ENCODE data around the gene APOF.
A peak's percentile ranks its signal among the peaks of the same experiment; 100 is the strongest.
"Not testable (repeated sequence)": the region's sequence is repeated elsewhere in the genome, so short reads cannot be mapped to it uniquely, and the experiment has no call there.

The APOF gene

DNA sequence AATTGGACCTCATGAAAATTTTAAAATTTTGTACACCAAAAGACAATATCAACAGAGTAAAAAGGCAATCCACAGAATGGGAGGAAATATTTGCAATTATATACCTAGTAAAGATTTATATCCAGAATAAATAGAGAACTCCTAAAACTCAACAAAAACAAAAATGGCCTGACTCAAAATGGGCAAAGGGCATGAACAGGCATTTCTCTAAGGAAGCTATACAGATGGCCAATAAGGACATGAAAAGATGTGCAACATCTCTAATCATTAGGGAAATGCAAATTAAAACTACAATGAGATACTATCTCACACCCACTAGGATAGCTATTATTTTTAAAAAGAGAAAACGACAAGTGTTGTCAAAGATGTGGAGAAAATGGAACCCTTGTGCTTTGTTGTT is 10.9 kb upstream of the APOF start:
- no peak for DNase-seq (ENCODE audit: low spot score)

DNA sequence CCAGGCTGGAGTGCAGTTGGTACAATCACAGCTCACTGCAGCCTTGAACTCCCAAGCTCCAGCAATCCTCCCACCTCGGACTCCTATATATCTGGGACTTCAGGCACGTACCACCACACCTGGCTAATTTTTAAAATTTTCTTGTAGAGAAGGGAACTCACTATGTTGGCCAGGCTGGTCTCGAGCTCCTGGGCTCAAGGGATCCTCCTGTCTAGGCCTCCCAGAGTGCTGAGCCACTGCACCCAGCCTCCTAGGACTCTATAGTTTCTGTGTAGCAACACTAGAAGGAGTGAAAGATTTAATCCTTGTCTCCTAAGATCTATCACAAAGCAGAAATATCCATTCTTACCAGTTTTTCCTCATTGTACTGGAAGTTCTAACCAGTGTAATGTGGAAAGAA is 4.3 kb upstream of the APOF start:
- DNase-seq (ENCODE audit: low spot score) = no peak

DNA sequence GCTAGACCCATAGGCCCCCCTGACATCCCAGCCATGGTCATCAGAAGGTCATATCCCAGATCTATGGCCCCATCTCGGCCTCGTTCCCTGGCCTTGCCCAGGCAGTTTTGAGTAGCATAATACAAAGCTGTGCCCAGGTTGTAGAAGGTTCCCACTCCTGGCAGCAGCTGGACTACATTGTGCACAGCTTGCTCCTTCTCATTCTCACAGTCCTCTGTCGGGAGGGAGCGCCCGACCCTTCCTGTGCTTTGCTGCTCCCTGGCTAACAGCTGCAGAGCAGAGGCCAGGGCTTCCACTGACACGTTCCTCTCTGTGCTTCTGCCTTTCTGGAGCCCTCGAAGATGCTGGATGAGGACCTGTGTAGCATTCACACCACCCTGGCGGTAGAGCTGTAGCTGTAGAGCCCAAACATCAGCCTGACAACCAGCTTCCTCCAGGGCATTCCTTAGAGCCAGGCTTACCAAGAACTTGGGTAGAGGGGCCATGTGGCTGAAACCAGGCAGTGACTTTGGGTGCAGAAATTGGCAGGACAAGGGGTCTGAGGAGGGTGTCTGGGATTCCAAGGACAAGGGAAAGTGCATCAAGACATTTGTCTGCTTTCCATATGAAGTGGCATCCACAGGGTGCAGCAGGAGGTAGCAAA is 1.0 kb downstream of the APOF start:
- DNase-seq (ENCODE audit: low spot score) = no peak

DNA sequence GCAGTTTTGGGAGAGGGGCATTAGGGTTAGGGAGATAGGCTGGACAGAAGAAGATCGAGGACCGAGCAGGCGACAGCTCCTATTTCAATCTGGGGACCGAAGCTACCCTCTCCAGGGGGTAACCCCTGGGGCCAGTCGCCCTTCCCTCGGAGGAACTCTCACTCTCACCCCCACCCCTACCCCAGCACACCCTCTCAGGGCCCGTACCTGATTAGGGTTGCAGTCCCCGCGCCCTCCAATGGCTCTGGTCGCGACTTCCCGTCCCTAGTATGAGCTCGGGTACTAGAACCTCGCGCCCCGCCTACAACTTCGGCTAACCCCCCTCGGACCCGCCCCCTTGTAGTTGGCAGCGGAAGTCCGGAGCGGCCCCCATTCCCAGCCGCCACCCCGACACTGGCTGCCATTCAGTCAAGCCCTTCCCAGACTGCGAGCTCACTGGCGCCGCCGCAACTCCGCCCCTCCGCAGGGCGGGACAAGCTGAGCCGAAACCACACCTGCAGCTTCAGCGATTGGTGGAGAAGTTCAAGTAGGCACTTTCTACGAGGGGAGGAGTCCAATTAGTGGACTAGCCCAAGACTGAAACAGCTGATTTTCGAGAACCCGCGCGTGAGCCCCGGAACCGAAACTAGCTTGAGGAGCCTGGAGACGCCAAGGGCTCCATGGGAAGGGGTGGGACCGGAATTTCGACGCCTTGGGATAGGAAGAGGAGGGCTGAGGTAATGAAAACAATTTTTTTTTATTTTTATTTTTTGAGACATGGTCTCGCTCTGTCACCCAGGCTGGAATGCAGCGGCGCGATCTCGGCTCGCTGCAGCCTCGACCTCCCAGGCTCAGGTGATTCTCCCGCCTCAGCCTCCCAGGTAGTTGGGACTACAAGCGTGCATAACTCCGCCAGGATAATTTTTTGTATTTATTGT is 2.5 kb downstream of the APOF start, which contains the start of gene STAT2:
STAT2 (minus strand) TSS at position 257 of the 917 bp plus-strand sequence. CDS start 3,536 bp downstream, outside the sequence.
- peak; percentile 97 for DNase-seq (ENCODE audit: low spot score)

DNA sequence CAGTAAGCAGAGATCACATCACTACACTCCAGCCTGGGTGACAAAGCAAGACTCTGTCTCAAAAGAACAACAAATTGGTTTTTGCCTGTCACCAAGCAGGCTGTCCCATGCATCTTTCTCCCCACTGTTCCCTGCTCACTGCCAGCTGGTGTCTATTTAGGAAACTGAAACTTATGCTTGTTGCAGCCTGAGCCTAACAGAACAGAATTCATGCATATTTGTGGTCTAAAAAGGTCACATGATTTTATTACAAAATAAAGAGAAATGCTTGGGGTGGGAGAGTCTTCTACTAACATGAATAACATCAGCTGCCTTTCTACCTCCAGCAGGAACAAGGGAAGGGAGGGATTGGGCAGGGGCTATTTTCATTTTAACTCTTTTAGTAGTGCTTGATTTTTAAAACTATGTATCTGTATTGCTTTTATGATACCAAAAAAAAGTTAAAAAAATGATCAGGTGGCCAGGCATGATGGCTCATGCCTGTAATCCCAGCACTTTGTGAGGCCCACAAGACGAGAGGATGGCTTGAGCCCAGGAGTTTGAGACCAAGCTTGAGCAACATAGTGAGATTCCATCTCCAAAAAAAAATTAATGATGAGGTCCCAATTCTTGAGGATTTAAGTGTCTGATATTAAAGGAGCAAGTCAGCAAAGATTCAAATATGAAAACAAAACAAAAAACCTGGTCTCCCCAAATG is 3.7 kb downstream of the APOF start:
- DNase-seq (ENCODE audit: low spot score) = no peak

DNA sequence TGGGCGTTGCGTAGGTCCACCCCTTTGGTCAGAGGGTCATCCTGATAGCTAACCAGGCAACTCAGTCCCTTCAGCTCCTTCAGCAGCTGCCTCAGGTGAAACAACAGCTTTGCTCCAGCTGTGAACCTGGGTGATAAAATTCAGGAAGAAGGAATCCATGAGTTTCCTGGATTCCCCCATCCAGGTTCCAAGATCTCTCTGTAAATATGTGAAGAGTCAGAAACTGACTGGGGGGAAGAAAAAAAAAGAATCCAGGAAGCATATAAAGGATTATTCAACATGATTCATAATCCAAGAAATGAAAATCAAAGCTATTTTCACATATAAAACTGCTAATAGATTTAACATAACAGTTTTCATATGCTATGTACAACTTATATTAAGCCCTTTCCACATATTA is 11.3 kb downstream of the APOF start:
- no peak for DNase-seq (ENCODE audit: low spot score)

DNA sequence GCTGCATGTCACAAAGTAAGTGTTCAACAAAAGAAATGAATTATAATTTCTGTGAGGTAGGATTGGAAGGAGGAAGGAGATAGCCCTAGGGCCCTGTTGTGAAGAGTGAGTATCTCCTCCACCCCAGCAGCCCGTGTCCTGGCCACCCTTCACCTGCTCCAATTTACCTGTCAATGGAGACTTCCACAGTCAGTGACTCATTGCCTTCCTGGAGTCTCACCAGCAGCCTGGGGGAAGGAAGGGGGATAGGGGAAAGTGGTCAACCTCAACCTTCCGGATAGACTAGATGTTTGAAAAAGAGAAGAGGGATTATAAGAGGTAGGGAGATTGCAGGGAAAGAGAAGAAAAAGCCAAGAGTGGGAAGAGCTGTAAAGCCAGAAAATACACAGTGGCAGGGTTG is 12.0 kb downstream of the APOF start:
- no peak for DNase-seq (ENCODE audit: low spot score)

DNA sequence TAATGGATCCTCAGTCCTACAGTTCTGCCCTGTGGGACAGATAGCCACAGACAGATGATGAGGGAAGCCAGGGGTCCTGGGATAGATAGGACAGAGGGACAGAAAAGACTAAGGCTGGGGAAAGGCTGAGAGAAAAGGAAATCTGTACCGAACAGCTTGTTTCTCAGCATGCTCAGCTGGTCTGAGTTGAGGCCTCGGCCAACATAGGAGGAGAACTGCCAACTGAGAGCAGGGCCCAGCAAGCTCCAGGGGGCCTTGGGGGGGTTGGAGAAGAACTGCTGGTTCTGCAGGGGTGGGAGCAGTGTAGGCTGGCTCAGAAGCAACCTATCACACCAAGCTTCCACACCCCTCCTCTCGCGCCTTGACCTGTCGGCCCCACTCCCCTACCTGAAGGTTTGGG is 13.9 kb downstream of the APOF start:
- DNase-seq (ENCODE audit: low spot score) = no peak

DNA sequence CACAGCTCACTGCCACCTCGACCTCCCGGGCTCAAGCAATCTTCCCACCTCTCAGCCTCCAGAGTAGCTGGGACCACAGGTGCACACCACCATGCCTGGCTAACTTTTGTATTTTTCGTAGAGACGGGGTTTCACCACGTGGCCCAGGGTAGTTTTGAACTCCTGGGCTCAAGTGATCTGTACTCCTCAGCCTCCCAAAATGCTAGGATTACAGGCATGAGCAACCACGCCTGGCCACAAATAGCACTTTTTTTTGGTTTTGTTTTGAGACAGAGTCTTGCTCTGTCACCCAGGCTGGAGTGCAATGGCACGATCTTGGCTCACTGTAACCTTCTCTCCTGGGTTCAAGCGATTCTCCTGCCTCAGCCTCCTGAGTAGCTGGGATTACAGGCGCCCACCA is 15.4 kb downstream of the APOF start:
- not testable (repeated sequence) for DNase-seq (ENCODE audit: low spot score)

DNA sequence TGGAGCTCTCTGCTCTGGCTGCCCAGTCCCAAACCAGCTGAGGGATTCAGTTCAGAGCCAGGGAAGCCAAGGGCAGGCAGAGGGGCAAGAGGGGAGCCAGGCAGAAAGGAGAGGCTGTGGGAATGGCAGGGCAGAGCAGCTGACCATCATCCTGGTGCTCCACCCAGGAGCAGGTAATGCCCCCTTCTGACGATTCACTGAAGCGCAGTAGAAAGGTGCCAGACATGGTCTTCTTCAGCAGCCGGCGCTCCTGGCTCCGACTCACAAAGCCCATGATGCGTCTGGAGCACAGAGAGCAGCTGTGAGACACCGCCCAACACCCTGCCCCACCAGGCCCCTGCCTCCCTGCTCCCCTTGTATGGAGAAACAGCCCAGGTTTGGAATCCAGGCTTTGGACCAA is 16.0 kb downstream of the APOF start:
- DNase-seq (ENCODE audit: low spot score) = no peak

DNA sequence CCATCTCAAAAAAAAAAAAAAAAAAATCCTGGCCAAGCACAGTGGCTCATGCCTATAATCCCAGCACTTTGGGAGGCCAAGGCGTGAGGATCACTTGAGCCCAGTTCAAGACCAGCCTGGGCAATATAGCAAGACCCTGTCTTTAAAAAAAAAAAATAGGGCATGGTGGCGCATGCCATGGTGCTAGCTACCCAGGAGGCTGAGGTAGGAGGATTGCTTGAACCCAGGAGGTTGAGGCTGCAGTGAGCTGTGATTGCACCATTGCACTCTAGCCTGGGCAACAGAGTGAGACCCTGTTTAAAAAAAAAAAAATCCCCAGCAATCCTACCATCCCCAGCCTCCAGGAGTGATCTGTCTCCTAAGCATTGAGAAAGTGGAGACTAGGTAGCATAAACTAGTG is 20.4 kb downstream of the APOF start:
- DNase-seq (ENCODE audit: low spot score) = not testable (repeated sequence)

DNA sequence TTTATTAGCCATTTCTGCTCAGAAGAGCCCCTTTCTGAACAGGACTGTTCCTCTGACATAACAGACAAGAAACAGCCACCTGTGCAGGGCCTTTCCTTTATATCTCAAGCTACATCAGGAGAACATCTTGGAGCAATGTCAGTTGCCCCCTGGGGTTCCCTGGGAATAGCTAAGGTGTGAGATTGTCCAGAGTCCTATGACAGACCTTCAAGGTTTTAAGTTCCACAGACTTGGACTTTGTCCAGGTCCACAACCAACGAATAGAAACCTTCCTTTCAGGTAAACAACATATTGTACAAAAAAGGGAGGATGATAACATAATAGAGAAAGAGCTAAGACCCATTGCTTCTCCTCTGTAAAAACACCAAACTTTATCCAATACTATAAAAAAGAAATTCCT is 21.0 kb downstream of the APOF start:
- no peak for DNase-seq (ENCODE audit: low spot score)

DNA sequence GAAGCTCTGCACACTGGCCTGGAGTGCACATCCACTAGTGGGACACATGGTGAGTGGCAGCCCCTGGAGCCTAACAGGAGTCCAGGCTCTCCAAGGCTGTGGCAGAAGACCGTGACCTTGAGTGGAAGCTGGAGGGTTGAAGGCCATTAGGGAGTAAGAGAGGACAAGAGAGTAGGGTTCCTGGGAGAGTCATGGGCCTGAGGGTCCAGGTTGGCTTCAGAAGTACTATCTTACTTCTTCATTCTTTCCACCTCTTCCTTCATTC is 23.6 kb downstream of the APOF start:
- DNase-seq (ENCODE audit: low spot score) = no peak

DNA sequence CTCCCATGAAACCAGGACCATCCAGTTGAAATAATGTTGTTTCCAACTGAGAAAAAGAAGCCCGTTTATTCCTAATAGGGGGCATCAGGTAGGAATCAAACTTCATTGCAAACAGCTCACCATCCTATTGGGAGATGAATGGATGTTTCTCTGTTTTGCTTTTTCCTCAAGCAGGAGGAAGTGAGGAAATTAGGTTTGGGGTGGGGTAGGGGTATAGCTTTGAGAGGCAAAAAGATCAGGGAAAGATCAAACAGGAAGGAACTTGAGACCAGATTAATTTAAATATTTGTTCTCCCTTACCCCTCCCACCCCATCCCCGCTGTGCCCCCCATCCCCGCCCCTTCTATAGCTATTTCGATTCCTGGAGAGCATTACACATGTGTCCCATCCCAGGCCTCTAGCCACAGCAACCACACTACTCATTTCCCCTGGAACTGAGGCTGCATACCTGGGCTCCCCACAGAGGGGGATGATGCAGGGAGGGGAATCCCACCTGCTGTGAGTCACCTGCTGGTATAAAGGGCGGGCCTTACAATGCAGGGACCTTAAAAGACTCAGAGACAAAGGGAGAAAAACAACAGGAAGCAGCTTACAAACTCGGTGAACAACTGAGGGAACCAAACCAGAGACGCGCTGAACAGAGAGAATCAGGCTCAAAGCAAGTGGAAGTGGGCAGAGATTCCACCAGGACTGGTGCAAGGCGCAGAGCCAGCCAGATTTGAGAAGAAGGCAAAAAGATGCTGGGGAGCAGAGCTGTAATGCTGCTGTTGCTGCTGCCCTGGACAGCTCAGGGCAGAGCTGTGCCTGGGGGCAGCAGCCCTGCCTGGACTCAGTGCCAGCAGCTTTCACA is 24.1 kb downstream of the APOF start, which contains the start of gene IL23A:
IL23A (plus strand) TSS at position 577 of the 850 bp plus-strand sequence; CDS start at position 738, 161 bp downstream.
- peak; percentile 24 for DNase-seq (ENCODE audit: low spot score)

DNA sequence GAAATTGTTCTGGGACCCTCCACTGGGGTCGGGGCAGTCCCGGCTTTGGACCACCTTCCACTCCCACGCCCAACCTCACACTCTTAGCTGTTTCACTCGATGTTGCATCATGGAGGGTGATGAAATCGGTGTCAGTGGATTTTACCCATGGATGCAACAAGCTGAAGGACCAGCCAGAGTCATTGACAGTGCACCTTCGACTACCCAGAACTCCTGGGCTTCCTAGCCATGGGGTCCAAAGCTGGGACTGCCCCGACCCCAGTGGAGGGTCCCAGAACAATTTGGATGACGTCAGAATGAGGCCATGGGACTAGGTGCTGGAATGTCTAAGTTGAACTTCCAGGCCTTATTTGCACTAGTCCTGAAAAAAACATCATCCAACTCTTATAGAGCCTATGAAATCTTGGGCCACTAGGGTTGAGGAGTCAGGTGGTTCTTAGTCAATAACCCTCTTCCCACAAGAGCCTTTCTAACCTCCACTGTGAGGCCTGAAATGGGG is 24.9 kb downstream of the APOF start:
- no peak for DNase-seq (ENCODE audit: low spot score)

DNA sequence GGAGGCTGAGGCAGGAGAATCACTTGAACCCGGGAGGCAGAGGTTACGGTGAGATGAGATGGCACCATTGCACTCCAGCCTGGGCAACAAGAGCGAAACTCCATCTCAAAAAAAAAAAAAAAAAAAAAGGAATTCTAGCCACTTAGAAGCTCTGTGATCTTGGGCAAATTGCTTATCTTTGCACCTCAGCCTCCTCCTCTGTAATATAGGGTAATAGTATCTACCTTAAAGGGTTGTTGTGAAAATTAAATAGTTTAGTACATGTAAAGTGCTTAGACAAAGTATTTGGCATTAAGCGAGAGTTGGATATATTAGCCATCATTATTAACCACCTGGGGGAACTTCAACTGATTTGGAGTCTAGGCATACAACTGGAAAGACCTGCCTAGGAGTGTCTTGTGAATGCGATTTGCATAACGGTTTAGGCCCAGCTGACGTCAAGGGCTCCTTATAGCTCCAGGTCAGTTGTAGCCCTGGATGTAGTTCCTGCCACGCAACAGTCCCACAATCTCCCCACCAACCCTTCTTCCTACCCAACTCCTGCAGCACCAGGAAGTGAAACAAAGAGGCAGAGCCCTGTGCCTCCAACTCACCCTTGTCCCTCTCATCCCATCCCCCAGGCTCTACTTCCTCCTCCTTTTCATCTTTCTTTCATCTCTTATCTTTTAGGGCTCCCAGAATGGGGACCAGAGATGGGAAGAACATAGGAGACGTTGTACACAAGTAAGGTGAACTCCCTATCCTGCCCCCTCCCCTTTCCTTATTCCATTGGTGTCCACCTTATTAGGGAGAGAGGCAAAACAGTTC is 26.1 kb downstream of the APOF start:
- DNase-seq (ENCODE audit: low spot score) = peak; percentile 57

DNA sequence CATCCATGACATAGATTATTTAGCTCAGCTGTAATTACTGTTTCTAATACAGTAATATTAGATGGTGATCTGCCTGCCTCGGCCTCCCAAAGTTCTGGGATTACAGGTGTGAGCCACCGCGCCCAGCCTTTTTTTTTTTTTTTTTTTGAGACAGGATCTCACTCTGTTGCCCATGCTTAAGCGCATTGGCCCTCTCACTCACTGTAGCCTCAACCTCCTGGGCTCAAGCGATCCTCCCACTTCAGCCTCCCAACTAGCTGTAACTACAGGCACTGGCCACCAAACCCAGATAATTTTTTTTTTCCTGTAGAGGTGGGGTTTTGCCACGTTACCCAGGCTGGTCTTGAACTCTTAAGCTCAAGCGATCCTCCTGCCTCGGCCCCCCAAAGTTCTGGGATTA is 27.1 kb downstream of the APOF start:
- DNase-seq (ENCODE audit: low spot score) = not testable (repeated sequence)

DNA sequence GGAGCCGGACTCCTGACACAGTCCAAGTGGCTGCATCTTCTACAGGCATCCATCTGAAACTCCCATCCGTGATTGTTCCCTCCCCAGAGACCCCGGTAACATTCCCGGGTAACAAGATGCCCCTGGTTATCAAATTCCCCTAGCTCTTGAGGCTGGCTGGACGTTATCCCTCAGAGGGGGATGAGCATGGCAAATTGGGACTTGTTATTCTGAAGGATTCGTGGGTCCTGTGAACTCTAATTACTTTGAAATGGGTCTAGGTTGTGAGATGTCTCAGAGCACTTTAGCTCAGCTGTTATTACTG is 28.2 kb downstream of the APOF start:
- peak; percentile 12 for DNase-seq (ENCODE audit: low spot score)

DNA sequence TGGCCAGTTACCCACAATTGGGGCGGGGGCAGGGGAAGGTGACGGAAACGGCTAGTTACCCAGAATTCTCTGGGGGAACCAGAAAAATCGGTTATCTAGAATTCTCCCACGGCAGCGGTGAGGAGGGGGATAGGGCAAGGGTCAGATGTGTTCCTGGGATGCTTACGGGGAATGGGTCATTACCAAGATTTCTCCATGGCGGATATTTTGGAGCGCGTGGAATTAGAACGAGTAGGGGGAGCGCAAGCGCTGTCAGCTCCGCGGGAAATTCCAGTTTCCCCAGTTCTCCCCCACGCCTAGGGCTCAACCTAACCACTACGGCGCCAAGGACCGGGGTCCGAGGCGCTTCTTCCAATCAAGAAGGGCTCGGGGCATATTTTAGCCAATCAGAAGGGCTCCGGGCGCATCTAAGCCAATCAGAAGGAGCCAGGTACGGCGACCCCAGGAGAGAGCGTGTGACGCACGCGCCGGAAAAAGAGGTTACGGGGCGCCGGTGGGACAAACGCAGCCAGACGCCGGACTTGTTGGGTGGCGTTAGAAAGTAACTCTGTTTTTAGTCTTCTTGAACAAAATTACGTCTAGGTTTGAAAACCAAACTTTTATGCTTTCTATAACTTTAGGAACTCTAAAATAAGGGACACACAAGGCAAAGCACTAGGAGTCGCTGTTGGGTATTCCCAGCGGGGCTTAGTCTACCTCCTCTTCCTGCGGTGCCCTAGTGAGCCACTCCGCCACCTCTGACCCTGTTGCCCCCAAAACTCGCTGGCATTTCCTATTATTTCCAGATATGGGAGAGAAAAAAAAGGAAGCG is 28.8 kb downstream of the APOF start, which contains the start of gene PAN2:
PAN2 (minus strand) TSS at position 322 of the 811 bp plus-strand sequence. CDS start 906 bp downstream, outside the sequence.
- peak; percentile 99 for DNase-seq (ENCODE audit: low spot score)

DNA sequence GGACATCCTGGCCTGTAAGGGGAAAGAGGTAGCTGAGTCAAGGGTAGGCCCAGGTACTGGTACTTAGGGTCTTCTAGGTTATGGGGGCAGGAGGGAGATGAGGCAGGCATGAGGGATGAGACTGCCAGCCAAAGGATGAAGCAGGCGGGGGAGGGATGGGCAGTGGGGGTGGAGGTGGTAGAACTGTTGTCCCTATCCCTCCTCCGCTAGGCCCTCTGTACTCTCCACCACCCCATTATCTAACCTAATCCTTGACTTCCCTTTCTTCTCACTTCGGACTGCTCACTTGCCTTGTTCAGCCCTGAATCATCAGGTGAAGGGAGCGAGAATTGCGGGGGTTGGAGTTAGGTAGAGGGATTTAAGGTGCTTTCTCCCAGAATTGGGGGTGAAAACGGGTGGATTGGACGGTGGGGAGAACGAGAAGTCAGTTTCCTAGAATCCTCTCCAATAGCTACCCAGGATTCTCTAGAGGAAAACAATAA is 29.4 kb downstream of the APOF start:
- no peak for DNase-seq (ENCODE audit: low spot score)
